ENCODE results near the gene UTY. TPM values are rescaled to one million over a fixed set of nuclear protein-coding genes. Genes with fewer than 3 reads are reported as not detected.

UTY gene
- 16.3 TPM in 1 of 2 replicates, not detected in the other for total RNA-seq

- DNase-seq (ENCODE audit: low read depth in 2 of 2): no peak
These were observed at the start of gene UTY for GRCh38 chrY:13479828-13480227. UTY (minus strand) TSS chrY:13480033; CDS start chrY:13479665, 368 bp downstream.

- no peak for DNase-seq (ENCODE audit: low read depth in 2 of 2)
These were observed 40.6 kb upstream of the UTY start for GRCh38 chrY:13520474-13520873.

GRCh38 chrY:13501215-13501614 is 21.4 kb upstream of the UTY start:
- no peak for DNase-seq (ENCODE audit: low read depth in 2 of 2)

- DNase-seq (ENCODE audit: low read depth in 2 of 2): no peak
These were observed 13.9 kb upstream of the UTY start for GRCh38 chrY:13493737-13494136.

GRCh38 chrY:13492408-13492807 is 12.6 kb upstream of the UTY start:
- DNase-seq (ENCODE audit: low read depth in 2 of 2): no peak

- no peak for DNase-seq (ENCODE audit: low read depth in 2 of 2)
These were observed 8.9 kb upstream of the UTY start for GRCh38 chrY:13488738-13489137.

- no peak for DNase-seq (ENCODE audit: low read depth in 2 of 2)
These were observed 617 bp downstream of the UTY start for GRCh38 chrY:13479121-13479711.

GRCh38 chrY:13478126-13478785 is 1.6 kb downstream of the UTY start:
- no peak for DNase-seq (ENCODE audit: low read depth in 2 of 2)

GRCh38 chrY:13474997-13475396 is 4.8 kb downstream of the UTY start:
- no peak for DNase-seq (ENCODE audit: low read depth in 2 of 2)

GRCh38 chrY:13451572-13451971 is 28.3 kb downstream of the UTY start:
- no peak for DNase-seq (ENCODE audit: low read depth in 2 of 2)

- no peak for DNase-seq (ENCODE audit: low read depth in 2 of 2)
These were observed 29.2 kb downstream of the UTY start for GRCh38 chrY:13450596-13451130.

GRCh38 chrY:13445566-13445965 is 34.3 kb downstream of the UTY start:
- DNase-seq (ENCODE audit: low read depth in 2 of 2): no peak

GRCh38 chrY:13443146-13443545 is 36.7 kb downstream of the UTY start:
- no peak for DNase-seq (ENCODE audit: low read depth in 2 of 2)

GRCh38 chrY:13440811-13441210 is 39.0 kb downstream of the UTY start:
- no peak for DNase-seq (ENCODE audit: low read depth in 2 of 2)

- DNase-seq (ENCODE audit: low read depth in 2 of 2): no peak
These were observed 43.6 kb downstream of the UTY start for GRCh38 chrY:13435968-13436937.

GRCh38 chrY:13435206-13435967 is 44.4 kb downstream of the UTY start:
- no peak for DNase-seq (ENCODE audit: low read depth in 2 of 2)

- DNase-seq (ENCODE audit: low read depth in 2 of 2): no peak
These were observed 47.4 kb downstream of the UTY start for GRCh38 chrY:13432293-13433025.

- DNase-seq (ENCODE audit: low read depth in 2 of 2): no peak
These were observed 50.3 kb downstream of the UTY start for GRCh38 chrY:13429551-13429950.

GRCh38 chrY:13423281-13423732 is 56.5 kb downstream of the UTY start:
- no peak for DNase-seq (ENCODE audit: low read depth in 2 of 2)

- no peak for DNase-seq (ENCODE audit: low read depth in 2 of 2)
These were observed 62.8 kb downstream of the UTY start for GRCh38 chrY:13416869-13417661.

All from lung microvascular endothelial cell (primary cell).